ENCODE results near the gene LRRN4. TPM values are rescaled to one million over a fixed set of nuclear protein-coding genes. Genes with fewer than 3 reads are reported as not detected.

LRRN4 gene
- total RNA-seq = not detected
- long read RNA-seq = 0 reads

- no peak for ATAC-seq
- intact Hi-C loops (cut with DNase I, micrococcal nuclease) = no loop called here
Observed at GRCh38 chr20:6053776-6054688, at the start of gene LRRN4. Gene LRRN4 (minus strand): TSS chr20:6054060. CDS start chr20:6052799, 1,261 bp downstream.

GRCh38 chr20:6103301-6103700, 49.4 kb upstream of the LRRN4 start:
- ATAC-seq (peak; percentile 94), DNase-seq (no peak)
- intact Hi-C loops (cut with DNase I, micrococcal nuclease) = no loop called here

More at GRCh38 chr20:6053776-6054688, at the start of gene LRRN4:
- no peak for DNase-seq

- intact Hi-C loops (cut with DNase I, micrococcal nuclease) = no loop called here
- DNase-seq (no peak), ATAC-seq (no peak)
Observed at GRCh38 chr20:6101346-6101745, 47.5 kb upstream of the LRRN4 start.

- intact Hi-C loops (cut with DNase I, micrococcal nuclease) = no loop called here
- ATAC-seq (no peak), DNase-seq (no peak)
Observed at GRCh38 chr20:6100246-6100645, 46.4 kb upstream of the LRRN4 start.

- no peak for ATAC-seq
- no peak for DNase-seq
- intact Hi-C loops (cut with DNase I, micrococcal nuclease) = no loop called here
Observed at GRCh38 chr20:6099819-6100218, 46.0 kb upstream of the LRRN4 start.

GRCh38 chr20:6095409-6095808, 41.5 kb upstream of the LRRN4 start:
- DNase-seq (no peak), ATAC-seq (peak; percentile 66)
- intact Hi-C loops (cut with DNase I, micrococcal nuclease) = no loop called here

GRCh38 chr20:6094565-6094964, 40.7 kb upstream of the LRRN4 start:
- DNase-seq (no peak), ATAC-seq (peak; percentile 56)
- intact Hi-C loops (cut with DNase I, micrococcal nuclease) = no loop called here

GRCh38 chr20:6094063-6094462, 40.2 kb upstream of the LRRN4 start:
- DNase-seq = peak; percentile 26 to 48
- intact Hi-C loops (cut with DNase I, micrococcal nuclease) = no loop called here
- ATAC-seq = peak; percentile 84

- intact Hi-C loops (cut with DNase I, micrococcal nuclease) = no loop called here
- ATAC-seq (no peak), DNase-seq (no peak)
Observed at GRCh38 chr20:6091661-6092060, 37.8 kb upstream of the LRRN4 start.

- intact Hi-C loops (cut with DNase I, micrococcal nuclease) = no loop called here
- ATAC-seq (peak; percentile 5), DNase-seq (no peak)
Observed at GRCh38 chr20:6086868-6087267, 33.0 kb upstream of the LRRN4 start.

- DNase-seq (no peak), ATAC-seq (no peak)
- intact Hi-C loops (cut with DNase I, micrococcal nuclease) = no loop called here
Observed at GRCh38 chr20:6083926-6084325, 30.1 kb upstream of the LRRN4 start.

- ATAC-seq = no peak
- DNase-seq = no peak
- intact Hi-C loops (cut with DNase I, micrococcal nuclease) = no loop called here
Observed at GRCh38 chr20:6081236-6081635, 27.4 kb upstream of the LRRN4 start.

GRCh38 chr20:6079016-6079415, 25.2 kb upstream of the LRRN4 start:
- DNase-seq (no peak), ATAC-seq (no peak)
- intact Hi-C loops (cut with DNase I, micrococcal nuclease) = loop anchor here (5.0 to 10.0 kb wide), 2 partner anchors 552 to 554 kb away; no protein-coding TSS in a partner anchor

- DNase-seq (no peak), ATAC-seq (no peak)
Observed at GRCh38 chr20:6075428-6076219, 21.8 kb upstream of the LRRN4 start.

GRCh38 chr20:6074784-6075183, 20.9 kb upstream of the LRRN4 start:
- DNase-seq = no peak
- intact Hi-C loops (cut with DNase I, micrococcal nuclease) = loop anchor here (5.0 to 10.0 kb wide), 2 partner anchors 547 to 550 kb away; no protein-coding TSS in a partner anchor
- ATAC-seq = no peak

More at GRCh38 chr20:6075428-6076219, 21.8 kb upstream of the LRRN4 start:
- intact Hi-C loops (cut with DNase I, micrococcal nuclease) = loop anchor here (5.0 to 10.0 kb wide), 2 partner anchors 548 to 551 kb away; no protein-coding TSS in a partner anchor

- no peak for DNase-seq
Observed at GRCh38 chr20:6074145-6074561, 20.3 kb upstream of the LRRN4 start.

GRCh38 chr20:6070829-6071695, 17.2 kb upstream of the LRRN4 start:
- DNase-seq (no peak), ATAC-seq (no peak)
- intact Hi-C loops (cut with DNase I, micrococcal nuclease) = loop anchor here in 1 of 2 donors (10.0 kb wide), 1 partner anchor 546 kb away; no protein-coding TSS in a partner anchor

More at GRCh38 chr20:6074145-6074561, 20.3 kb upstream of the LRRN4 start:
- intact Hi-C loops (cut with DNase I, micrococcal nuclease) = loop anchor here in 1 of 2 donors (10.0 kb wide), 1 partner anchor 549 kb away; no protein-coding TSS in a partner anchor
- ATAC-seq = peak; percentile 30

GRCh38 chr20:6069669-6070068, 15.8 kb upstream of the LRRN4 start:
- intact Hi-C loops (cut with DNase I, micrococcal nuclease) = loop anchor here in 1 of 2 donors (10.0 kb wide), 1 partner anchor 545 kb away; no protein-coding TSS in a partner anchor
- DNase-seq (no peak), ATAC-seq (no peak)
